IMR-90 (cell line): ENCODE data around the gene INPP4A. TPM values are rescaled to one million over a fixed set of nuclear protein-coding genes. Genes with fewer than 3 reads are reported as not detected.
A peak's percentile ranks its signal among the peaks of the same experiment; 100 is the strongest.

Experiments
- ATAC-seq: fragments of 200-7000 bp; cut with Tn5 transposase; 2 replicates; pipeline ENCODE4 v1.9.1; 2020; ENCODE audit warnings: low read depth, mild to moderate bottlenecking, moderate library complexity
- BruUV-seq: library from RNA; stranded (reverse); fragments of 400-500 nt; replicated peaks from 2 replicates; lab custom pipeline; 2021; lab: Mats Ljungman, UMichigan
- CTCF ChIA-PET: fragments of 300-600 bp; formaldehyde crosslinking; extraction: SDS; loops from one replicate; lab custom pipeline; 2021; ENCODE audit warnings: antibody characterized with exemption; lab: Yijun Ruan, JAX
- POLR2A ChIA-PET: fragments of 300-600 bp; sonication (Branson Sonifier 250); formaldehyde crosslinking; loops from one replicate; lab custom pipeline; 2022; ENCODE audit warnings: antibody characterized with exemption; ENCODE audit not compliant: unreplicated experiment; lab: Charles Lee
- DNase-seq: peaks from one replicate; pipeline ENCODE4 v3.0.0; 2013
- H2AFZ ChIP-seq: replicated peaks from 2 replicates; pipeline ENCODE3; 2013; ENCODE audit warnings: low read length, mild to moderate bottlenecking; ENCODE audit not compliant: poor library complexity
- H2AK5ac ChIP-seq: 2 replicates; pipeline ENCODE4 v1.6.1; 2013; ENCODE audit warnings: low read depth, low read length, inconsistent platforms
- H2AK9ac ChIP-seq: replicated peaks from 2 replicates; pipeline ENCODE3; 2013; ENCODE audit warnings: mild to moderate bottlenecking, low read depth, low read length, moderate library complexity; ENCODE audit not compliant: poor library complexity
- H2BK120ac ChIP-seq: 2 replicates; pipeline ENCODE4 v1.6.1; 2013; ENCODE audit warnings: low read depth, low read length, inconsistent platforms
- H2BK15ac ChIP-seq: 3 replicates; pipeline ENCODE4 v1.6.1; 2013; ENCODE audit warnings: low read depth, low read length, inconsistent platforms
- H2BK20ac ChIP-seq: 2 replicates; pipeline ENCODE4 v1.6.1; 2013; ENCODE audit warnings: low read depth, mild to moderate bottlenecking, inconsistent platforms, low read length, moderate library complexity
- H2BK5ac ChIP-seq: 2 replicates; pipeline ENCODE4 v1.6.1; 2013; ENCODE audit warnings: mild to moderate bottlenecking, low read depth, low read length, inconsistent platforms; ENCODE audit not compliant: poor library complexity, severe bottlenecking
- H3K14ac ChIP-seq: replicated peaks from 2 replicates; pipeline ENCODE4 v1.6.1; 2013; ENCODE audit warnings: low read depth, low read length, inconsistent platforms
- H3K18ac ChIP-seq: 2 replicates; pipeline ENCODE4 v1.6.1; 2013; ENCODE audit warnings: low read depth, low read length, control low read depth
- H3K23ac ChIP-seq: 2 replicates; pipeline ENCODE4 v1.6.1; 2013; ENCODE audit warnings: low read depth, low read length, inconsistent platforms
- H3K27ac ChIP-seq: 2 replicates; pipeline ENCODE4 v1.5.1; 2013; ENCODE audit warnings: mild to moderate bottlenecking, control low read depth, low read length; ENCODE audit not compliant: insufficient read depth
- H3K27me3 ChIP-seq: 2 replicates; pipeline ENCODE4 v1.6.1; 2013; ENCODE audit warnings: low read length; ENCODE audit not compliant: control insufficient read depth, insufficient read depth
- H3K36me3 ChIP-seq: 2 replicates; pipeline ENCODE4 v1.6.1; 2013; ENCODE audit warnings: low read length, mixed read lengths; ENCODE audit not compliant: control insufficient read depth, insufficient read depth
- H3K4ac ChIP-seq: 2 replicates; pipeline ENCODE4 v1.6.1; 2013; ENCODE audit warnings: low read depth, low read length, inconsistent platforms
- H3K4me1 ChIP-seq: 2 replicates; pipeline ENCODE4 v1.6.1; 2013; ENCODE audit warnings: low read length, mixed read lengths; ENCODE audit not compliant: control insufficient read depth, insufficient read depth
- H3K4me2 ChIP-seq: 2 replicates; pipeline ENCODE4 v1.6.1; 2013; ENCODE audit warnings: low read depth, mild to moderate bottlenecking, control low read depth, low read length, moderate library complexity
- H3K4me3 ChIP-seq: 2 replicates; pipeline ENCODE4 v1.5.1; 2013; ENCODE audit warnings: low read depth, mild to moderate bottlenecking, control low read depth, low read length, moderate library complexity; ENCODE audit not compliant: insufficient read depth
- H3K56ac ChIP-seq: 2 replicates; pipeline ENCODE4 v1.6.1; 2013; ENCODE audit warnings: low read length, inconsistent platforms; ENCODE audit not compliant: insufficient read depth; ENCODE audit errors: extremely low read depth
- H3K79me1 ChIP-seq, 2 experiments: 2 replicates each; pipeline ENCODE4 v1.6.1; 2013; ENCODE audit warnings: low read length in 2 of 2, inconsistent platforms in 1 of 2, low read depth in 1 of 2
- H3K9ac ChIP-seq: 2 replicates; pipeline ENCODE4 v1.6.1; 2013; ENCODE audit warnings: low read depth, low read length, control low read depth
- H3K9me1 ChIP-seq: 2 replicates; pipeline ENCODE4 v1.6.1; 2013; ENCODE audit warnings: low read length, inconsistent platforms; ENCODE audit not compliant: insufficient read depth
- H3K9me3 ChIP-seq: 2 replicates; pipeline ENCODE4 v1.6.1; 2013; ENCODE audit warnings: low read length; ENCODE audit not compliant: control insufficient read depth, insufficient read depth
- H4K20me1 ChIP-seq: 2 replicates; pipeline ENCODE4 v1.6.1; 2013; ENCODE audit warnings: low read length, inconsistent platforms; ENCODE audit not compliant: insufficient read depth
- H4K5ac ChIP-seq: 2 replicates; pipeline ENCODE4 v1.6.1; 2013; ENCODE audit warnings: mild to moderate bottlenecking, low read depth, low read length, control low read depth
- H4K8ac ChIP-seq, 2 experiments: 2 replicates each; pipeline ENCODE4 v1.6.1; 2013; ENCODE audit warnings: low read depth in 2 of 2, low read length in 2 of 2, control low read depth in 1 of 2, inconsistent platforms in 1 of 2
- H4K91ac ChIP-seq: 2 replicates; pipeline ENCODE4 v1.6.1; 2013; ENCODE audit warnings: low read depth, low read length, inconsistent platforms; ENCODE audit not compliant: insufficient read depth
- BHLHE40 ChIP-seq: fragments of 150-350 bp; IDR thresholded peaks from 2 replicates; pipeline ENCODE4 v1.6.1; 2016; ENCODE audit warnings: mild to moderate bottlenecking, low read depth, low read length
- CTCF ChIP-seq: conservative IDR thresholded peaks from 2 replicates; pipeline ENCODE4 v1.5.1; 2012; ENCODE audit warnings: mild to moderate bottlenecking, low read depth, low read length, improper control_type of control experiment
- FOS ChIP-seq: fragments of 150-350 bp; IDR thresholded peaks from 2 replicates; pipeline ENCODE4 v1.6.1; 2016; ENCODE audit warnings: low read depth, low read length
- MAFK ChIP-seq: IDR thresholded peaks from 2 replicates; pipeline ENCODE4 v1.6.1; 2012; ENCODE audit warnings: low read depth, low read length, improper control_type of control experiment
- MXI1 ChIP-seq: IDR thresholded peaks from 2 replicates; pipeline ENCODE4 v1.6.1; 2012; ENCODE audit warnings: low read depth, mild to moderate bottlenecking, low read length, moderate library complexity, borderline replicate concordance
- SMC3 ChIP-seq: fragments of 150-350 bp; IDR thresholded peaks from 2 replicates; pipeline ENCODE4 v1.6.1; 2016; ENCODE audit warnings: low read depth, mild to moderate bottlenecking, antibody characterized with exemption, low read length, moderate library complexity
- WGBS, 2 experiments: methylation state at CpG; one replicate each; pipeline versions ENCODE4 v1.1.5 to v1.1.7; 2013; ENCODE audit warnings: missing lambda C conversion rate in 2 of 2; ENCODE audit not compliant: insufficient read length in 1 of 2; ENCODE audit errors: extremely low coverage in 2 of 2; 5-methylcytosine and 5-hydroxymethylcytosine counted together
- dilution Hi-C: fragments of 300-500 bp; cut with HindIII; formaldehyde crosslinking; loops from one replicate; pipeline ENCODE4 v1.14.3; 2018; ENCODE audit warnings: low sequenced_read_pairs; ENCODE audit not compliant: unreplicated experiment
- in situ Hi-C: fragments of 300-500 bp; cut with MboI; formaldehyde crosslinking; loops from 3 replicates; pipeline ENCODE4 v1.14.3; 2019; ENCODE audit warnings: low sequenced_read_pairs, inconsistent platforms, mixed read lengths
- intact Hi-C: fragments of 100-400 bp; cut with micrococcal nuclease; formaldehyde crosslinking; loops from 2 replicates; pipeline ENCODE4 v1.10.0; 2022
- polyA plus RNA-seq, 3 experiments: library from polyadenylated mRNA; depleted of rRNA; stranded (reverse); fragments of >200 nt; gene quantifications; 2 replicates each; pipeline ENCODE4 v1.2.3, GENCODE V29; 2012; ENCODE audit warnings: low replicate concordance in 1 of 3
- total RNA-seq: library from RNA; depleted of rRNA; stranded (reverse); fragments of >200 nt; gene quantifications from 2 replicates; pipeline ENCODE4 v1.2.3, GENCODE V29; 2012

INPP4A gene
- total and polyA plus RNA-seq, 2 of the 4 experiments (the other 2 are of a cell fraction): 14.5 to 27.1 TPM

- Histone ChIP-seq H2AFZ (peak overlapping the region; percentile 28), H3K23ac (no peak overlapping the region), H4K8ac (no peak overlapping the region), H2AK5ac (no peak overlapping the region), H2BK120ac (no peak overlapping the region), H4K20me1 (peaks cover 4% of the 10 kb centered on the region; the same call in 1 of the 2 replicates), H3K14ac (no peak overlapping the region), H3K4me3 (no peak overlapping the region), H3K4ac (no peak overlapping the region), H2BK5ac (no peak overlapping the region), H2BK15ac (no peak overlapping the region), H3K4me1 (0 out of 2 replicates have a peak, but pooled peaks cover 3% of the 10 kb centered on the region), H3K36me3 (peaks cover 40% of the 10 kb centered on the region), H3K56ac (no peak overlapping the region), H2BK20ac (no peak overlapping the region), H3K18ac (no peak overlapping the region), H3K9me3 (no peaks in the 10 kb centered on the region), H2AK9ac (peak overlapping the region; percentile 61), H3K27ac (no peak overlapping the region), H4K91ac (no peak overlapping the region), H4K5ac (no peak overlapping the region), H3K4me2 (no peak overlapping the region), H3K27me3 (no peaks in the 10 kb centered on the region), H3K9ac (no peak overlapping the region), H3K79me1 (no peaks in the 10 kb centered on the region; a peak in 1 of 4 replicates), H3K9me1 (peaks cover 14% of the 10 kb centered on the region)
- intact Hi-C loops (no loop called here), dilution Hi-C loops (no loop called here), in situ Hi-C loops (no loop called here)
- CTCF ChIA-PET: interaction anchor here (0.7 to 1.0 kb wide), 2 partner anchors 10 to 118 kb away, joined by 3 to 4 read pairs; no protein-coding TSS in a partner anchor
- BruUV-seq: no TSS peak
- 95% methylated on average over 4 of the region's 19 CpGs; no CpG with 5 or more reads in 1 of the 2 experiments for WGBS, 2 experiments
- peak; percentile 22; the same call in 1 of the 2 replicates for TF ChIP-seq SMC3
- no peak for TF ChIP-seq BHLHE40
- TF ChIP-seq FOS: no peak
- no peak for TF ChIP-seq MXI1
- peak; percentile 56 for TF ChIP-seq CTCF
- TF ChIP-seq MAFK: no peak
- DNase-seq (no peak), ATAC-seq (peak; percentile 38; the same call in 1 of the 2 replicates)
- POLR2A ChIA-PET: no interaction called here
Measured at GRCh38 chr2:98569197-98569793, 124.6 kb downstream of the INPP4A start.
